PFSK-1 (cell line): Measurements from ENCODE around the gene RDX.

Experiments
- FOXP2 ChIP-seq: optimal IDR thresholded peaks from 2 replicates; pipeline ENCODE3; 2011; ENCODE audit warnings: borderline replicate concordance, control low read depth, inconsistent platforms; ENCODE audit not compliant: insufficient read depth; ENCODE audit errors: extremely low read length, extremely low read depth
- POLR2AphosphoS5 ChIP-seq: IDR thresholded peaks from 2 replicates; pipeline ENCODE4 v1.6.1; 2012; ENCODE audit warnings: low read depth, mild to moderate bottlenecking, control low read depth, low read length, moderate library complexity
- REST ChIP-seq, 2 experiments: IDR thresholded peaks; 2 replicates each; pipeline versions ENCODE4 v1.6.1 to v1.8.0; 2011 to 2012; ENCODE audit warnings: low read depth in 2 of 2, low read length in 2 of 2, control low read depth in 1 of 2, inconsistent platforms in 1 of 2, mild to moderate bottlenecking in 1 of 2, moderate library complexity in 1 of 2; ENCODE audit not compliant: insufficient read depth in 1 of 2
- SIN3A ChIP-seq: IDR thresholded peaks from 2 replicates; pipeline ENCODE4 v1.6.1; 2012; ENCODE audit warnings: mild to moderate bottlenecking, low read length, moderate library complexity, borderline replicate concordance; ENCODE audit not compliant: insufficient read depth
- TAF1 ChIP-seq: IDR thresholded peaks from 2 replicates; pipeline ENCODE4 v1.6.1; 2012; ENCODE audit warnings: low read length, control low read depth, borderline replicate concordance; ENCODE audit not compliant: insufficient read depth

Gene RDX

DNA sequence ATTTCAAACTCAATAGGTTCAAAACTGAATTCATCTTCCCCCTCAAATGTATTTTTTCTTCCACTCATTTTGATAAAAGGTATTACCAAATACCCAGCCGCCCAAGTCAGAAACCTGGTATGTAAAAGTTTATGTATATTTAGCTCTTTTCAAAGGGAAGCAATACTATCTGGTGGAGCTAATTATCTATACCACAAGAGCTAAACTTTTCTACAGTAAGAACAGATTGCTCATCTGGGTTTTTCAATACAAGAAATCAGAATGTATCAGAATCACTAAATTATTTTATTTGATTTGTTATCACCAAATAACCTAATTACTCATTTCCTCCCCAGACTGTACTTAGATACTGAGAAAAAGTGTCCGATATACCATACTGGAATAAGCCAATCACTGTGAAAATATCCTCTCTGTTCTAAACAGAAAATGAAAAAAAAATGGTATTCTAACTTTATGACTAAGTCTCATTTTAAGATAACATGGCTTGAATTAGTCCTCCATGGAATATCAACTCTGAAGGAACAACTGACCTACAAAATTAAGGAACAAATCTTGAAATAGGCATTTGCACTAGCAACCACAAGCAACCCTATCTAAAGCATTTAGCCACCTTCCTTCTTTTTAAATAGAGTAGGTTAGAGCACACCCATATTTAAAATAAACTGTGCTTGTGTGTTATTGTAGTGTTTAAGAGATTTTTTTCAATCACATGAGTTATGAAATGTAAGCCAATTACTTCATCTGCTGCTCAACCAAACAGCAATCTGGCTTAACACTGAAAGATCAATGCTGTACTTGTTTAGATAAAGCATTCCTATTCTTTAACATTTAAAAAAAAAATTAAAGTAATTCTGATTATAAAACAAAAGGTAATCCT lies 35.0 kb downstream of the RDX start:
- TF ChIP-seq TAF1: no peak
- no peak for TF ChIP-seq POLR2AphosphoS5
- TF ChIP-seq REST (IDR thresholded peaks at IDR 0.05; ENCODE audit: insufficient read depth in 1 of 2, low read depth in 2 of 2, low read length in 2 of 2): no peak
- TF ChIP-seq FOXP2: no peak
- no peak for TF ChIP-seq SIN3A

- TF ChIP-seq TAF1: no peak
- no peak for TF ChIP-seq FOXP2
- no peak for TF ChIP-seq REST (IDR thresholded peaks at IDR 0.05; ENCODE audit: insufficient read depth in 1 of 2, low read depth in 2 of 2, low read length in 2 of 2)
- TF ChIP-seq SIN3A: no peak
- no peak for TF ChIP-seq POLR2AphosphoS5
Observed at GRCh38 chr11:110253525-110253924, 42.9 kb downstream of the RDX start.

- no peak for TF ChIP-seq REST (IDR thresholded peaks at IDR 0.05; ENCODE audit: insufficient read depth in 1 of 2, low read depth in 2 of 2, low read length in 2 of 2)
- TF ChIP-seq POLR2AphosphoS5: no peak
- TF ChIP-seq TAF1: no peak
- TF ChIP-seq SIN3A: no peak
- TF ChIP-seq FOXP2: no peak
Observed at GRCh38 chr11:110251836-110252235, 44.6 kb downstream of the RDX start.

- TF ChIP-seq SIN3A (no peak), REST (IDR thresholded peaks at IDR 0.05; ENCODE audit: insufficient read depth in 1 of 2, low read depth in 2 of 2, low read length in 2 of 2) (no peak), POLR2AphosphoS5 (no peak), TAF1 (no peak), FOXP2 (no peak)
Observed at GRCh38 chr11:110250168-110250567, 46.2 kb downstream of the RDX start.
